HG03354 (cell line): ENCODE results near the gene CCDC158.
"Not testable (repeated sequence)": the region's sequence is repeated elsewhere in the genome, so short reads cannot be mapped to it uniquely, and the experiment has no call there.

Experiments used
- ATAC-seq: cut with Tn5 transposase; IDR thresholded peaks from one replicate; pipeline ENCODE4 v1.9.1; 2021; ENCODE audit warnings: mild to moderate bottlenecking; ENCODE audit not compliant: unreplicated experiment, poor library complexity, severe bottlenecking

CCDC158 gene

GRCh38 chr4:76420762-76421581 is at the start of gene CCDC158:
TSS of gene CCDC158 (minus strand) at chr4:76421141. CDS start at chr4:76403207, 17,934 bp downstream.
- ATAC-seq, result no peak

DNA sequence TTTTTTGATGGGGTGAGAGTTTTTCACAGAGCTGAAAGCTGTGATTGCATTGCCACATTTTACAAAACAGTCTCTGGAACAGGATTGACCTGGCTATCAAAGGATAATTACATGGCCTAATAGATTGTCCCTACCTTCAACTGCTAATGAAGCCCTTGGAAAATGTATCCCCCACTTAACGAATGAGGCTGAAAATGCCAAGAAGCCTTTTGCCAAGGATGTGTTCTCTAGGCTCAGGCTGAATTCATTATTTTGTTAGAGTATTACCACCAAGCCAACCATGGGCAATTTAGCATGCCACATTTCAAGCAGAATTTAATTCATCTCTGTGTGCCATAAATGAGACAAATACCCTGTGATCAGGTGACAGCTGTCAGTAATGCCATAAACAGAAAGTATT is 49.6 kb upstream of the CCDC158 start:
- ATAC-seq, result no peak

DNA sequence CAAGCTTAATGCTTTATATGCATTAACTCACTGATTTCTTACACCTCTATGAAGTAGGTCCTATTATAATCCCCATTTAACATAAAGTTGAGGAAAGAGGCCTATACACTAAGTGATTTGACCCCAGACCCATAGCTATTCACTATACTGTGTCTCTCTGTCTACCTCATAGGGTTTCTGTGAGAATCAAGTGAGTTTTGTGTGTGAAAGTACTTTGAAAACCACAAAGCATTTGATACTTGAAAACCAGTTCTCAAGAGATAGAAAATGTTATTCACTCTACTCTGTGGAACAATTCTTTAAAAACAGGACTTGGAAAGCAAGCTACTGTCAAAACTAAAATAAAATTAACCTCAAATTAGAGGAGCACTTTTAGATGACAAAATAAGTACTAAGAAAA is 49.1 kb upstream of the CCDC158 start:
- ATAC-seq, result no peak

DNA sequence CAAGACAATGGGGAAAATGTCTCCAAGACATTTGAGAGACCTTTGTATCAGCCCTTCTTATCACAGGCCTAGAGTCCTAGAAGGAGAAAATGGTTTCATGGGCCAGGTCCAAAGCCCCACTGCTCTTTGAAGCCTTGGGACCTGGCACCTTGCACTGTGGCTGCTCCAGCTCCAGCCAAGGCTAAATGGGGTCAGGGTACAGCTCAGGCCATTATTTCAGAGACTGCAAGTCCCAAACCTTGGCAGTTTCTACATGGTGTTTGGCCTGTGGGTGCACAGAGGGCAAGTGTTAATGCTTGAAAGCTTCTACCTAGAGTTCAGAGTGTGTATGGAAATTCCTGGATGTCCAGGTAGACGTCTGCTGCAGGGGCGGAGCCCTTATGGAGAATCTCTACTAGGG is 42.6 kb upstream of the CCDC158 start:
- no peak for ATAC-seq

DNA sequence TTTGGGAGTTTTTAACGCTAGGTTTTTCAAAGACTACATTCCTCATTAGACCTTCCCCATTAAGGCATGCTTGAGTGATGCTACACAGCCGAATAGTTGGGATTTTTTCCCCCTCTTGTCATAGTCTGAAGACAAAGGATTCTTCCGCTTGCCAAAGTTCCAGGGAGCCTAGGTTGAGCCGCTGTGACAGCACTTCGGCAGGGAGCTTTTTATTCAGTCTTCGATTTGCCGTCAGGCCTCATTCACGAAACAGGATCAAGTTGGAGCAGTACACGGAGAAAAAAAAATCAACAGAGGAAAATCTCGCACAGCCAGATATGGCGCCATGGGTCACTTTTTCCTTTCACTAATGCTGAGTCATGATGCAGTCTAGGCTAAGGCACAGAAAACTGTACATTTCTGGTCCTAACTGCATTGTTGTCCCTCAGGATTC is 38.4 kb upstream of the CCDC158 start:
- no peak for ATAC-seq

- ATAC-seq, result no peak
Measured at GRCh38 chr4:76458825-76459224, 37.9 kb upstream of the CCDC158 start.

DNA sequence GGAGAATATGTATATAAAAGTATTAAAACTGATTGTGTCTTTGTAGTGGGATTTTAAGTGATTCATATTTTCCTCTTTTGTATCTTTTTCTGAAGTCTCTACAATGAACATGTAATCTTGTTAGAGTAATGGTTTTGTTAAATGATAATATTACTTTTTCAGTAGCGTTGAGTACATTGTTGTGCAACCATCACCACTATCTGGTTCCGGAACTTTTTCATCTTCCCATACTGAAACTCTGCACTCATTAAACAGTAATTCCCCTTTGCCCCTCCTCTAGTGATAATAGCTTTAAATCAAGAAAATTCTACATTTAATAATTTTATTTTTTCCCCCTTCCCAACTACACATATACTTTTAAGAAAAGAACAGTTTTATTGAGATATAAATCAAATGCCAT is 37.4 kb upstream of the CCDC158 start:
- no peak for ATAC-seq

DNA sequence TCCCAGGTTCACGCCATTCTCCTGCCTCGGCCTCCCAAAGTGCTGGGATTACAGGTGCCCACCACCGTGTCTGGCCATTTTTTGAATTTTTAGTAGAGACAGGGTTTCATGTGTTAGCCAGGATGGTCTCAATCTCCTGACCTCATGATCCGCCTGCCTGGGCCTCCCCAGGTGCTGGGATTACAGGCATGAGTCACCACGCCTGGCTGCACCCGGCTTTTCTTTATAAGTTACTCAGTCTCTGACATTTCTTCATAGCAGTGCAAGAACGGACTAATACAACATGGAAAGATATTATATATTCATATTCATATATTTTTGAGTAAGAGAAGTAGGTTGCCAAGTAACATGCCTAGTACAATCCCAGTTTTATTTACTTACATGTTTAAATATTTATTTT is 36.9 kb upstream of the CCDC158 start:
- no peak for ATAC-seq

- ATAC-seq, result not testable (repeated sequence)
Measured at GRCh38 chr4:76454073-76454472, 33.1 kb upstream of the CCDC158 start.

GRCh38 chr4:76453232-76453631 is 32.3 kb upstream of the CCDC158 start:
- no peak for ATAC-seq

DNA sequence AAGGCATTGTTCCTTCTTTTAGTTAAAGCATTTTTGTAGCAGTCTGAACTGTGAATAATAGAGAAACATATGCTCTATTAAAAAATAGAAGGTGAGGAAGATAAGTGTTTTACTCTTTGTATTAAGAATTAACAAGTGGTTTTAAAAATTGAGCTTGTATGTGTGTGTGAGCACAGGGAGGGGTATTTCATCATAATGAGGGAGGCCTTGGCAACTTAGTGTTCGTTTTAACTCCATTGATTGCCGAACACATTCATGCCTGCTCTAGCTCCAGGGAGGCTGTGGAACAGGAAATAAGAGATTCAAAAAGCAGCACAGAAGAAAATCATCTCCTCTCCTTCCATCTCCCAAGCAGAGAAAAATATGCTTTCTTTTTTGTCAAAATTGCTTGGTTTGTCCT is 28.9 kb upstream of the CCDC158 start:
- ATAC-seq, result no peak

GRCh38 chr4:76449362-76449767 is 28.4 kb upstream of the CCDC158 start:
- ATAC-seq, result no peak

DNA sequence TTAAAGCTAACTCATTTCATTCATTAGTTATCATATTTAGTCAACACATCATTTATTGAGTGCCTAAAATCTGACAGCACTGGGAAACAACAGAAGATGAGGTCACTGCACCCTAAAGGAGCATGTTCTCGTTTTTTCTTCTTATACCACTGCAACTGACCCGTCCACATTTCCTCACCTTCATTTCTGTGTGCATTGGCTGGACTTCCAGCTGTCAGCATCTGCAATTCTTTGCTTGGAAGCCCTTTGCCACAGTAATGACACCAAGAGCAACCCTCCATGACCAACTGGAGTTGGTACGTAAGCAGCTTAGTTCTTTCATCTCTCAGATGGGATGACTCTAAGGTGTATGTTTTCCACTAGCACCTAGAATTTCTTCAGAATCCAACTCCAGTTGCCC is 27.3 kb upstream of the CCDC158 start:
- ATAC-seq, result no peak

DNA sequence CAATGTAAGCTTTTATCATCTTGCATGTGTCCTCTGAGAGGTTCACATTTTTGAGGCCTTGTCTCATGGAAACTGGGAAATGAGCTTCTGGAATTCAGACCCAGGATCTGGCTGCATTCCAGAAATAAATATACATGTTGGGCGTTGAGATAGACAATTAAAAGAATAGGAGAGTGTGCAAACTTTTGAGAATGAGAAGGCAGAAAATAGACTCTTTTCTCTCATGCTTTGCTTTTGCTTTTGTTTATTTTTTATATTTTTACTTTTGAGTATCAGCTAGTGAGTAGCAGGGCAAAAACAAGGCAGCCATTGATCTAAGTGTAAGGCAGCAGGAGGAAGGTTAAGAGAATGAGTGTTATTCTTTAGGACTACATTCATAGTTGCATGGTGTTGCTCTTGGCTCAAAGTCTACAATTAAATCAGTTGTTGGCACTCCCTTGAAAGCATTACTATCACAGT is 26.5 kb upstream of the CCDC158 start:
- no peak for ATAC-seq

GRCh38 chr4:76445911-76446310 is 25.0 kb upstream of the CCDC158 start:
- no peak for ATAC-seq

- no peak for ATAC-seq
Measured at GRCh38 chr4:76443376-76443775, 22.4 kb upstream of the CCDC158 start.

DNA sequence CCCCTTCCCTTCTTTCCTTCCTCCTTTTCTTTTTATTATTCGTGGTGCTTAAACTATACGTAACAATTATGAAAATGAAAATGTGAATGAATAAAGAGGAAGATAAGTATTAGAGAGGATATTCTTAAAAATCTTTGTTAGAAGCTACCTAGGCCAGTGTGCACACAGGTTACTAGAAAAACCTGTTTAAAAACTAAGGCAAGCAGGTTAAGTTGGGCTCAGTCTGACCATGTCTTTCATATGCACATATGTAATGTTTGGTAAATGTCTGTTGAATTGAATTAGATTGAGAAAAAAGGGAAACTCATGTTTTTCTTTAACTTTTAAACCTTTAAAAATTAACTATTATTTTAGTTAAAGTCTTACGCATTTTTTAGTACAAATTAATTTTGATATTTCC is 21.9 kb upstream of the CCDC158 start:
- ATAC-seq, result no peak

DNA sequence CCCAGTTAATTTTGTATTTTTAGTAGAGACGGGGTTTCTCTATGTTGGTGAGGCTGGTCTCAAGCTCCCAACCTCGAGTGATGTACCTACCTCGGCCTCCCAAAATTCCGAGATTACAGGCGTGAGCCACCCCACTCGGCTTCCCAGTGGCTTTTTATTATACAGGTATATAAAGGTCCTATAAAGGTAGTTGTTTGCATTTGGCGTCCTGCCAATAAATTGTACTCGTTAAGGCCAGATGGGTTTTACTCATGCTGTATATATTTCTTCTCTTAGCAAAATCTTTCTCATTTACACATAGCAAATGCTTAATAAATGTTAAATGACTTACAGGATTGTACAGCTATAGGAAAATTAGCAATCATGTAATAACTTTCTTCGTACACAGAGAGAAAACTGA is 20.9 kb upstream of the CCDC158 start:
- no peak for ATAC-seq

GRCh38 chr4:76439491-76439890 is 18.6 kb upstream of the CCDC158 start:
- no peak for ATAC-seq

DNA sequence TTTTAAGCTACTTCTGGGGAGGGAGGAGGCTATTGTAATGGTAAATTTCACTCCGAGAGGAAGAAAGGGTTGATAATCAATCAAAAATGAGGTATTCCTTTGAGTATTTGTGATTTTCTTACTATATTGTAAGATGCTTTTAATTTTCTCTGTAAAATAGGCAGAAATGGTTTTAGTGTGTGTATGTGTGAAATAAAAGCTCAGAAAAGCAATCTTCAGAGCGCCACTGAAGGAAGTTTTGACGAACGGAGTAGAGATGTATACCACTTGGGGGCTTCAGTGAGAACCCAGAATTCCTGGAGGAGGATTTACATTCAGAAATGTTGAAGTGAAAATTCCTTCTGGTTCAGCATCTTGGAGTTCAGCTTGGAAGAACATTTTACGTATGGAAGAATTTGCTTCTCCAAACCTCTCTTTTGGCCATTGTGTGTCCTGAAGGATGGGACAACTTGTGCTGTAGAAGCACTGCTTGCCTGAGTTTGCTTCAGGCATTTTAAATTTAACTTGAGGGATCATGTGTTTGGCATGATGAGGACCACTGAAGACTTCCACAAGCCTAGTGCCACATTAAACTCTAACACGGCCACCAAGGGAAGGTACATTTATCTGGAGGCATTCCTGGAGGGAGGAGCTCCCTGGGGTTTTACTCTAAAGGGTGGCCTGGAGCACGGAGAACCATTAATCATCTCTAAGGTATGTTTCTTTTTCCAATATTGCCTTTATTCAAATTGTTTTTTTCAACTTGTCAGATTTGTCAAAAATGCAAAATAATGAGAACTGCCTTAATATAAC is 14.8 kb upstream of the CCDC158 start:
- no peak for ATAC-seq
